Type B pancreatic cell (in vitro differentiated cells): ENCODE results near the gene FANCC. TPM values are rescaled to one million over a fixed set of nuclear protein-coding genes. Genes with fewer than 3 reads are reported as not detected.
A peak's percentile ranks its signal among the peaks of the same experiment; 100 is the strongest.

ENCODE experiments used
- DNase-seq: peaks from one replicate; pipeline ENCODE4 v3.0.0; 2021; ENCODE audit warnings: mixed read lengths; ENCODE audit not compliant: unreplicated experiment; ENCODE audit errors: extremely low spot score
- H3K27ac Mint-ChIP-seq: 2 replicates; pipeline ENCODE4 v1.8.0; 2021; ENCODE audit warnings: mild to moderate bottlenecking, mixed read lengths
- H3K27me3 Mint-ChIP-seq: 2 replicates; pipeline ENCODE4 v1.8.0; 2021; ENCODE audit warnings: mixed read lengths
- H3K36me3 Mint-ChIP-seq: 2 replicates; pipeline ENCODE4 v1.8.0; 2021; ENCODE audit warnings: mixed read lengths
- H3K4me1 Mint-ChIP-seq: one replicate; pipeline ENCODE4 v1.8.0; 2021; ENCODE audit warnings: mixed read lengths; ENCODE audit not compliant: unreplicated experiment
- H3K4me3 Mint-ChIP-seq: 2 replicates; pipeline ENCODE4 v1.8.0; 2021; ENCODE audit warnings: mild to moderate bottlenecking, mixed read lengths
- H3K9me3 Mint-ChIP-seq: 2 replicates; pipeline ENCODE4 v1.8.0; 2021; ENCODE audit warnings: mixed read lengths
- CTCF ChIP-seq: fragments of 200-600 bp; sonication (generic); conservative IDR thresholded peaks from 2 replicates; pipeline ENCODE4 v1.5.0; 2021; ENCODE audit warnings: antibody characterized with exemption, mild to moderate bottlenecking
- total RNA-seq: library from RNA; stranded (reverse); gene quantifications from 2 replicates; pipeline ENCODE4 v1.2.1, GENCODE V29; 2021; ENCODE audit warnings: low replicate concordance

FANCC gene
- total RNA-seq, 1 donor from 2014 or later: 19.2 TPM

GRCh38 chr9:95086564-95086955 is 230.9 kb downstream of the FANCC start:
- Mint-ChIP-seq H3K4me1 (peaks cover 50% of the 10 kb centered on the region), H3K27me3 (no peaks in the 10 kb centered on the region), H3K27ac (peak overlapping the region; percentile 66), H3K9me3 (no peaks in the 10 kb centered on the region), H3K4me3 (peak overlapping the region; percentile 43), H3K36me3 (peaks cover 49% of the 10 kb centered on the region)
- no peak for DNase-seq
- TF ChIP-seq CTCF: no peak

GRCh38 chr9:95085861-95086563 is 231.5 kb downstream of the FANCC start:
- Mint-ChIP-seq H3K9me3 (no peaks in the 10 kb centered on the region), H3K4me1 (peaks cover 49% of the 10 kb centered on the region), H3K36me3 (peaks cover 51% of the 10 kb centered on the region), H3K4me3 (no peak overlapping the region), H3K27ac (no peak overlapping the region), H3K27me3 (no peaks in the 10 kb centered on the region)
- DNase-seq: no peak
- no peak for TF ChIP-seq CTCF

GRCh38 chr9:95085036-95085770 is 232.3 kb downstream of the FANCC start:
- Mint-ChIP-seq H3K4me1 (peaks cover 48% of the 10 kb centered on the region), H3K9me3 (no peaks in the 10 kb centered on the region), H3K27ac (no peak overlapping the region), H3K4me3 (no peak overlapping the region), H3K27me3 (no peaks in the 10 kb centered on the region), H3K36me3 (peaks cover 51% of the 10 kb centered on the region)
- DNase-seq: no peak
- no peak for TF ChIP-seq CTCF

- no peaks in the 10 kb centered on the region for H3K9me3 Mint-ChIP-seq
- H3K4me1 Mint-ChIP-seq: peaks cover 43% of the 10 kb centered on the region
- no peaks in the 10 kb centered on the region for H3K27me3 Mint-ChIP-seq
- H3K4me3 Mint-ChIP-seq: no peak overlapping the region
- DNase-seq: no peak
- H3K27ac Mint-ChIP-seq: peak overlapping the region; percentile 34
- H3K36me3 Mint-ChIP-seq: peaks cover 56% of the 10 kb centered on the region
- no peak for TF ChIP-seq CTCF
Measured at GRCh38 chr9:95084254-95084934, 233.1 kb downstream of the FANCC start.

- no peak overlapping the region for H3K27ac Mint-ChIP-seq
- no peaks in the 10 kb centered on the region for H3K9me3 Mint-ChIP-seq
- H3K4me3 Mint-ChIP-seq: no peak overlapping the region
- H3K27me3 Mint-ChIP-seq: no peaks in the 10 kb centered on the region
- H3K4me1 Mint-ChIP-seq: peaks cover 50% of the 10 kb centered on the region
- peaks cover 59% of the 10 kb centered on the region for H3K36me3 Mint-ChIP-seq
- no peak for DNase-seq
- TF ChIP-seq CTCF: no peak
Measured at GRCh38 chr9:95083086-95083768, 234.3 kb downstream of the FANCC start.
